Stimulated activated CD8-positive, alpha-beta memory T cell treated with anti-CD3 and anti-CD28 coated beads, Interleukin-12 subunit alpha, Interleukin-12 subunit beta, amount 100 ng/mL, for 24 hours (primary cell): ENCODE results near the gene SENP2.

Experiments
- DNase-seq: peaks from one replicate; pipeline ENCODE4 v3.0.0-alpha.2; 2020; ENCODE audit errors: extremely low read depth

Gene SENP2

GRCh38 chr3:185678027-185678426, 91.9 kb downstream of the SENP2 start:
- DNase-seq, result no peak

GRCh38 chr3:185680231-185680630, 94.1 kb downstream of the SENP2 start:
- no peak for DNase-seq
